Loucy (cell line): ENCODE data around the gene FGF12.

Experiments
- CTCF ChIP-seq: fragments of 200-600 bp; sonication (generic); conservative IDR thresholded peaks from 2 replicates; pipeline ENCODE4 v1.5.1; 2014; ENCODE audit warnings: mild to moderate bottlenecking, antibody characterized with exemption, low read length
- EZH2phosphoT487 ChIP-seq: fragments of 200-600 bp; IDR thresholded peaks from 2 replicates; pipeline ENCODE4 v1.6.1; 2018; ENCODE audit warnings: antibody characterized with exemption, mild to moderate bottlenecking, moderate library complexity, borderline replicate concordance

- TF ChIP-seq CTCF (no peak), EZH2phosphoT487 (no peak)
Observed at GRCh38 chr3:192727032-192727847, at the start of gene FGF12.
